Measurements from ENCODE around the gene TMC3. TPM values are rescaled to one million over a fixed set of nuclear protein-coding genes. Genes with fewer than 3 reads are reported as not detected.

TMC3 gene
- total and polyA plus RNA-seq, 9 donors, result 0.05 to 0.23 TPM; not detected in 7

DNA sequence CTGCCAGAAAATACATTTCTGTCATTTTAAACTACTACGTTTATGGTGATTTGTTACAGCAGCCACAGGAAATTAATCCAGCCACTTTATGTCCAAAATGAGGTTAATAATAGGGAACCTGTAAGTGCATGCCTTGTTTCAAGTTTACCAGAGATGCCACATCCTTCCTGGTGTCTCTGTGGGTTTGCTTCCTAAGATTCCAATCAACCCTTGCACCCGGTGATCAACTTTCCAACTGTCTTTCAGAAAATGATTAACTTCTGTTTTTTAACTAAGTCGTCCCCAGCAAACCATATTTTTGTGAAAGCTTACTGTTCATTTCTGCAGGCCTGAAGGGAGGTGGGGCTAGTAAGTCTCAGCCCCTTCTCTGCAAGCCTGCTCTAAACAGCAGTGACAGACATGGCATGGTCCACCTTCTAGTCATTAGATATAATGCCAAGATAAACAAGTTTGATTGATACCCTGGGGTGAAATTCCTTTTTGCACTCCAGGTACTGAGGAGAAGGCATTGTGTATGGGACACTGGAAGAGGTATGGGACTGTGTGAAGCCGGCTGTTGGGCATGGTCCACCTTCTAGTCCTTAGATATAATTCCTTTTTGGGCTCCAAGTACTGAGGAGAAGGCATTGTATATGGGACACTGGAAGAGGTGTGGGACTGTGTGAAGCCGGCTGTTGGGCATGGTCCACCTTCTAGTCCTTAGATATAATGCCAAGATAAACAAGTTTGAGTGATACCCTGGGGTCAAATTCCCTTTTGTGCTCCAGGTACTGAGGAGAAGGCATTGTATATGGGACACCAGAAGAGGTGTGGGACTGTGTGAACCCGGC lies 11.1 kb upstream of the TMC3 start:
- TF ChIP-seq POLR2A (IDR thresholded peaks at IDR 0.05), result no peak
- TF ChIP-seq, protein P1, sequence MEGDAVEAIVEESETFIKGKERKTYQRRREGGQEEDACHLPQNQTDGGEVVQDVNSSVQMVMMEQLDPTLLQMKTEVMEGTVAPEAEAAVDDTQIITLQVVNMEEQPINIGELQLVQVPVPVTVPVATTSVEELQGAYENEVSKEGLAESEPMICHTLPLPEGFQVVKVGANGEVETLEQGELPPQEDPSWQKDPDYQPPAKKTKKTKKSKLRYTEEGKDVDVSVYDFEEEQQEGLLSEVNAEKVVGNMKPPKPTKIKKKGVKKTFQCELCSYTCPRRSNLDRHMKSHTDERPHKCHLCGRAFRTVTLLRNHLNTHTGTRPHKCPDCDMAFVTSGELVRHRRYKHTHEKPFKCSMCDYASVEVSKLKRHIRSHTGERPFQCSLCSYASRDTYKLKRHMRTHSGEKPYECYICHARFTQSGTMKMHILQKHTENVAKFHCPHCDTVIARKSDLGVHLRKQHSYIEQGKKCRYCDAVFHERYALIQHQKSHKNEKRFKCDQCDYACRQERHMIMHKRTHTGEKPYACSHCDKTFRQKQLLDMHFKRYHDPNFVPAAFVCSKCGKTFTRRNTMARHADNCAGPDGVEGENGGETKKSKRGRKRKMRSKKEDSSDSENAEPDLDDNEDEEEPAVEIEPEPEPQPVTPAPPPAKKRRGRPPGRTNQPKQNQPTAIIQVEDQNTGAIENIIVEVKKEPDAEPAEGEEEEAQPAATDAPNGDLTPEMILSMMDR (IDR thresholded peaks at IDR 0.05), result no peak
- TF ChIP-seq EP300 (IDR thresholded peaks at IDR 0.05), result no peak
- H3K4me1 ChIP-seq (ENCODE audit: insufficient read depth), result no peaks in the 10 kb centered on the region
- intact Hi-C loops (cut with DNase I), result loop anchor here in 1 of 4 donors (10.0 kb wide), 1 partner anchor 100 kb away; no protein-coding TSS in a partner anchor
- H3K27ac ChIP-seq, result no peak overlapping the region
- no peaks in the 10 kb centered on the region for H3K9me3 ChIP-seq
- WGBS, 3 donors, result 94 to 98% (median 94%) methylated on average over 6 of the region's 6 CpGs
- no peak overlapping the region for H3K4me3 ChIP-seq
- H3K27me3 ChIP-seq, result no peaks in the 10 kb centered on the region
- no peaks in the 10 kb centered on the region for H3K36me3 ChIP-seq
- DNase-seq, result no peak

DNA sequence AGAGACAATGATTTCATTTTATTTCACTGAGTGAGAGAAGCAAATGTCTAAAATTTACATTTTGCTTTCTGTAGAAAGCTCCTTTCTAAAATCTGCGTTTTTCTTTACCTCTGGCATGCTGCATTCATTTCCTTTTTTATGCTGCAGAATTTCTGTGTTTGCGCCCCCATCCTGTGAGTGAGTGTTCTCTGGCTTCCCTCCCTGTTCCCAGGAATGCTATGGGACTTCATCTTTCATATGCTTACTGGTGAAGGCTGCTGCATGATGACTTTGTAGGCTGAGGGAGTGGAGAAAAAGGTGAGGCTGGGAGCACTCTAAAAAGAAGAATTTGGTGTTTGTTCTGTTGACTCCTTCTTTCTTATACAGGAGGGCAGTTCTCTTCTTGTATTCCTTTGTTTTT lies 7.7 kb upstream of the TMC3 start:
- intact Hi-C loops (cut with DNase I), result loop anchor here in 1 of 4 donors (10.0 kb wide), 1 partner anchor 97 kb away; no protein-coding TSS in a partner anchor
- WGBS, 3 donors, result 80 to 87% (median 81%) methylated on average over 2 of the region's 2 CpGs
- no peaks in the 10 kb centered on the region for H3K27me3 ChIP-seq

DNA sequence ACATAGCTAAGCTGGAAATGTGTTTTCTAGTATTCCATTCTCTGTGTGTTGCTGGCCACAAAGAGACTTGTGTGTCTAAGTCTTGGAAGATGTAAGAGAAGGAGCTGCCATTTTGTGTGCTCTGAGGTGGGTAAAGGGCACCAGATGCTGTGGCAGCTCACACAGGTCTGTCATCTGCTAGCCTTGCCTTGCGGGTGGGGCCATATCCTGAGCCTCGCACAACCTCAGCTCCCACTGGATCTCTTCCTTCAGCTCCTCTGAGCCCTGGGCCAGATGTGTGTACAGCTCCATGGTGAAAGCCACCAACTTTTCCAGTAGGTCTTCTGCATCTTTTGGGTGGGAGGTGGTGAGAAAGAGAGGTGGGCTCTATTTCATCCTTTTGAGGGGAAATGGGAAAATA lies 6.7 kb upstream of the TMC3 start:
- TF ChIP-seq POLR2A (IDR thresholded peaks at IDR 0.05) (no peak), EP300 (IDR thresholded peaks at IDR 0.05) (no peak)
- Histone ChIP-seq H3K27ac (no peak overlapping the region), H3K9me3 (no peaks in the 10 kb centered on the region), H3K4me3 (no peak overlapping the region), H3K4me1 (ENCODE audit: insufficient read depth) (peaks cover 1% of the 10 kb centered on the region), H3K36me3 (no peaks in the 10 kb centered on the region), H3K27me3 (no peaks in the 10 kb centered on the region)
- WGBS, 3 donors, result 84 to 96% (median 90%) methylated on average over 2 of the region's 2 CpGs
- intact Hi-C loops (cut with DNase I), result loop anchor here in 1 of 4 donors (10.0 kb wide), 1 partner anchor 96 kb away; no protein-coding TSS in a partner anchor
- DNase-seq, result no peak

More for the DNA sequence above, 7.7 kb upstream of the TMC3 start:
- DNase-seq, result no peak
- TF ChIP-seq, protein P1 (IDR thresholded peaks at IDR 0.05), result no peak
- TF ChIP-seq POLR2A (IDR thresholded peaks at IDR 0.05) (no peak), EP300 (IDR thresholded peaks at IDR 0.05) (no peak)
- Histone ChIP-seq H3K4me3 (no peak overlapping the region), H3K36me3 (no peaks in the 10 kb centered on the region), H3K27ac (no peak overlapping the region), H3K4me1 (ENCODE audit: insufficient read depth) (peaks cover 1% of the 10 kb centered on the region), H3K9me3 (no peaks in the 10 kb centered on the region)

DNA sequence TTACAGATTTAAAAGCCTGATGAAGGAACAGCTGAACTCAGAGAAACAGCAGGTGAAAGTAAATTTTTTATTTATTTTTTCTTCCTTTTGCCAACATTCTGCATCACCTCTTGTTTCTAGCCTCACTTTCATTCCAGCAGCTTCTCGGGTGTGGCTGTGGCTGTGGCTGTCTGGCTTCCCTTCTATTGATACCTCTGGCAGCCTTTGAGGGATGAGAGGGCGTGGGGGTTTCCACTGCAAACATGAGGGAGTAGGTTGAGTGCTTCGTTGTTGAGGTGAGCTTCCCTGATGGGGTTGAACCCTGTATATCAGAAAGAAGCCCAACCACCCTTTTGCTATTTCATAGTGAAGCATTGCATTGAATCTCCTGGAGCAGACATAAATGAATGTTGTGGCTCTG lies 6.2 kb upstream of the TMC3 start:
- TF ChIP-seq POLR2A (IDR thresholded peaks at IDR 0.05) (no peak), EP300 (IDR thresholded peaks at IDR 0.05) (no peak)
- TF ChIP-seq, protein P1 (IDR thresholded peaks at IDR 0.05), result no peak
- H3K27ac ChIP-seq, result no peak overlapping the region
- 50 to 57% (median 54%) methylated on average over 3 of the region's 3 CpGs for WGBS, 3 donors

DNA sequence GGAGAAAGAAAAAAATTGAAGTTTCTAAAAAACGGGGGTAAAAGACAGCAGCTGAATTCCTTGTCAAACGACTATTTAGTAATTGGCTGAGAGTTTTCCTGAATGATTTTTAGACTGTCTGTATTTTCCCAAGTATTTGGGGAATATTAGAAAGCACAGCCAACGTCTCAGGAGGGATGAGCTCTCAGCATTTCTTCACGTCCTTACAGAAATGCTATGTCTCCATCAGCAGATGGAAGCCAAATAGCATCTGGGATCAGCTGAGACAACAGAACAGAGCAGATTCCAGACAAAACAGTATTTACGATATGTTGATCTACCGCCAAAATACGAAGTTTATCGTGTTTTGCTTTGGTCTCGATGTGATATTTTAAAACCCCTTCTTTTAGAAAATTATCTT lies 5.3 kb upstream of the TMC3 start:
- Histone ChIP-seq H3K4me1 (ENCODE audit: insufficient read depth) (peaks cover 1% of the 10 kb centered on the region), H3K4me3 (no peak overlapping the region), H3K9me3 (no peaks in the 10 kb centered on the region), H3K27ac (no peak overlapping the region), H3K27me3 (no peaks in the 10 kb centered on the region), H3K36me3 (no peaks in the 10 kb centered on the region)
- WGBS, 3 donors, result 8 to 22% (median 10%) methylated on average over 9 of the region's 9 CpGs
- TF ChIP-seq, protein P1 (IDR thresholded peaks at IDR 0.05), result no peak
- TF ChIP-seq POLR2A (IDR thresholded peaks at IDR 0.05) (no peak), EP300 (IDR thresholded peaks at IDR 0.05) (no peak)
- intact Hi-C loops (cut with DNase I), result no loop called here
- DNase-seq, result no peak

More for the DNA sequence above, 6.2 kb upstream of the TMC3 start:
- H3K36me3 ChIP-seq, result no peaks in the 10 kb centered on the region
- intact Hi-C loops (cut with DNase I), result loop anchor here in 1 of 4 donors (10.0 kb wide), 1 partner anchor 95 kb away; no protein-coding TSS in a partner anchor
- H3K4me1 ChIP-seq (ENCODE audit: insufficient read depth), result peaks cover 1% of the 10 kb centered on the region
- no peaks in the 10 kb centered on the region for H3K9me3 ChIP-seq
- DNase-seq, result no peak
- no peaks in the 10 kb centered on the region for H3K27me3 ChIP-seq
- H3K4me3 ChIP-seq, result no peak overlapping the region
